ENCODE data around the gene SCN4B.

GRCh38 chr11:118174006-118174567 is 21.5 kb upstream of the SCN4B start:
- TF ChIP-seq POLR2A (IDR thresholded peaks at IDR 0.05) (no peak), CTCF (IDR thresholded peaks at IDR 0.05) (no peak)

All from Peyer's patch (tissue), 4 donors.